ENCODE results near the gene ADORA1.

The ADORA1 gene

DNA sequence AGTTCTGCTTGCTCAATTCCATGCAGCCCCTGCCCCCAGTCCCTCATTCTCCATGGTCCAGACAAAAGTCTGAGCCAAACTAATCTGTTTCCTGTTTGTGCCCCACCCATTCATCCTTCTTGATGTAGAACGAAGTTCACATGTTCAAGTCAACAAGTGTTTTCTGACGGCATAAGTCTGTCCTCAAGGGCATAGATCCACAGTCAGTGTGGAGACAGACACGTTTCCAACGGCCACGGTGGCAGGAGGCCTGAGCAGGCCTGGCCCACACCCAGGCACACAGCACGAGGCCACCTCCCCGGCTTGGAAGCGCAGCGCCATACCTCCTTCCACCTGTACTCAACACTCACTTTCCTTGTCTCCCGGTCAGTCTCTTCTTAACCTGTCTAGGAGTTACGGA is 16.1 kb downstream of the ADORA1 start:
- FAIRE-seq: no peak

DNA sequence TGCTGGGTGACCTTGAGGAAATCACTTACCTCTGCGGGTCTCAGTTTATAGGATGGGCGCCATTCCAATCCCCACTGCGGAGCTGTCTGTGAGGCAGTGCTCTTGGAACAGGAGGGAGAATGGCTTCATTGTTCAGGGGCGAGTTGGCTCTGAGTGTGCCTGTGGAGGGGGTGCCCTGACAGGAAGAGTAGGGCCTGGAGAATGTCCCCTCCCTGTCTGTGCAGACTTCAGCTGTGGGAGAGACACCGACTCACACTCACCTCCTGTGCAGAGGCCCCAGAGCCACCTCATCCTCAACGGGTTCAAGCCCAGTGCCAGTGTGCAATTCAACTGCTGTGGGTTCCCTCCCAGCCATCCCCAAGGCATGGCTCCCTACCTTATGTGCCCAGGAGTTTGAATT is 17.1 kb downstream of the ADORA1 start:
- FAIRE-seq: no peak

DNA sequence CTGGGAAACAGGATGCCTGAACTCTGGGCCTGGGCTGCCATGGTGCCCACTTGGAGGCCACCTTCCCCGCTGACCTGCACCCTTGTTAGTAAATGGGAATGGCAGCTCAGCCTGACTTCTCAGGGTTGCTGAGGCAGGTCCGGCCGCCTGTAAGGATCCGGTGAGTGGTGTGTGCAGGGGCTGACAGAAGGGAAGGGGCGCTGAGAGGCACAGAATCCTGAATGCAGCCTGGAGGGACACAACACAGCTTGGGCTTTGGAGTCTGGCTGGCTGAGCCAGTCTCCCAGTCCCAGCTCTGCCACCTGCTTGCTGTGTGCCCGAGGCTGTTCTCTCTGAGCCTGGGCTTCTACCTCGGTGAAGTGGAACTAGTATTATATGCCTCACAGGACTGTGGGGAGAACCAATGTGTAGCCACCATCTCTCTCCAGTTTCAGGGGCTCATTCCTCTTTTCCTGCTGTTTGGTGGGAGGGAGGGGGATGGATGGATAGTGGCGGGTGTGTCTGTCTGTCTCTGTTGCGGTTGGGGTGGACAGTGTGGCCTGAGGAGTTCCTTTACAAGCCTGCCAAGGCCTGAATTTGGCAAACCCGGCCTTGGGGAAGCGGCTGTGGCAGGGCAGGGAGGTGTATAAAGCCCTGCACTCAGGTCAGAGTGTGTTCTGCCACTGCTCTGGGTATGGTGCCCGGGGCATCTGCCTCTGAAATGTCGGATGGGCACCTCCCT is 18.0 kb downstream of the ADORA1 start:
- no peak for FAIRE-seq

DNA sequence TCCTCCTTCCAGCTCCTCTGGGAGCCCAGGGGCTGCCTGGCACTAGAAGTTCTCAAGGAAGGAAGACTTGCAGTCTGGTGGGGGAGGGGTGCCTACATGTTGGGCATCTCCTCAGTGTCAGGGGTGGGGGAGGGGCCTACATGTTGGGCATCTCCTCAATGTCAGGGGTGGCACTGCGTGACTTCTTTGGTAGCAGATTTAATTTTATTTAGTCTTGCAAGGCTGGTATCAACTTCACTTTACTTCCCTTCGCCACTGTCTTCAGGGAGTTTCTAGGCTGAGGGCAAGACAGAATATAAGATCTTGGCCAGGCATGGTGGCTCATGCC is 18.5 kb downstream of the ADORA1 start:
- no peak for FAIRE-seq

DNA sequence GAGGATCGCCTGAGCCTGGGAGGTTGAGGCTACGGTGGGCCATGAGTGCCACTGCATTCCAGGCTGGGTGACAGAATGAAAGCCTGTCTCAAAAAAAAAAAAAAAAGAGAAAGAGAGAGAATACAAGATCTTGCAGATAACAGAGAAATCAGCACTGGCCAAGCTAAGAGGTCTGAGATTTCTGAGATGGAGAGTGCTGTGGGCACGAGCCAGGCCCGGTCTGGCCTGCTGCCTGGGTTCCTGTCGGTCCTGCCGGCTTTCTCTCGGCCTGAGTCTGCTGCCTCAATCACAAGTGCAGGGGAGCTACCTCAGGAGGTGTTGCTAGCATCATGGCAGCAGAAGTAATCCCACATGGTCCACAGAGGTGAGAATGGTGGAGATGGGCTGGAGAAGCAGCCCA is 19.0 kb downstream of the ADORA1 start:
- FAIRE-seq: no peak

DNA sequence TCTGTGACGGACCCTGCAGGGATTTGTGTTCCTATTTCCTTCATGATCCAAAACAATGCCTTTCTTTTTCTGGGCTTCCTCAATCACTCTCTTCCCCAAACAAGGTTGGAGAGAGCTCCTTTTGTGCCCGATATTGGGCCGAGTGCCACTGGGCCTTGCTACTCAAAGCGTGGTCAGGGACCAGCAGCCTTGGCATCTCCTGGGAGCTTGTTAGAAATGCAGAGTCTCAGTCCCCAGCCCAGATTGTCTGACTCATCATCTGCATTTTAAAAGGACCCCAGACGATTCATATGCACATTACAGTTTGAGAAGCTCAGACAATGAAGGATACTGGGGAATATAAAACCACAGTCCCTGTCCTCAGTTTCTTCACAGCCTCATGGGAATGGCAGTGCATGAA is 19.9 kb downstream of the ADORA1 start:
- no peak for FAIRE-seq

DNA sequence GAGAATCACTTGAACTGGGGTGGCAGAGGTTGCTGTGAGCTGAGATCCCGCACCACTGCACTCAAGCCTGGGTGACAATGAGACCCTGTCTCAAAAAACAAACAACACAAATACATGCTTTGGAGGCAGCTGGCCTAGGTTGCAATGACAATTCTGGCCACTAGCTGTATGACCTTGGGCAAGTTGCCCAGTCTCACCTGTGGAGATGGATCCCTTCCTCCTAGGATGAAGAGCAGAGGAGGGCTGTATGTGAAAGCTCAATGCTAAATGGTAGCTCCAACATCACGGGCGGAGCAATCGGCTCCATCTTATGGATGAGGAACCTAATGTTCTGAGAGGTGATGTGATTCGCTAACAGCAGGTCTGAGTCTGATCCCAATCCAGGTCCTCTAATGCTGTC is 20.6 kb downstream of the ADORA1 start:
- FAIRE-seq: no peak

DNA sequence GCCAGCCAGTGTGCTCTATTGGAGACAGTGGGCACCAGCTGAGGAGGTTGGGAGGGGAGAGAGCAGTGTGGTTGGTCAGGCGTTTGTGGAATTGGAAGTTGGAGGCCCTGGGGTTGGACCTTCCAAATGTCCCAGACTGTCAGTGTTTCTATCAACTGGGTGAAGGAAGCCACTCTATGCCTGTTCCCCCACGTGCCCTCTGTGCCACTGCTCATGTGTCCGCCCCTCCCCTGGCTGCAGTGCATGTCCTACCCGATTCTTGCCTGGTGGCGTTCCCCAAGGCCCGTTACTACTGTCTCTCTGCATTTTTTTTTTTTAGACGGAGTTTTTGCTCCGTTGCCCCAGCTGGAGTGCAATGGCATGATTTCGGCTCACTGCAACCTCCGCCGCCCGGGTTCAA is 21.1 kb downstream of the ADORA1 start:
- FAIRE-seq: no peak

DNA sequence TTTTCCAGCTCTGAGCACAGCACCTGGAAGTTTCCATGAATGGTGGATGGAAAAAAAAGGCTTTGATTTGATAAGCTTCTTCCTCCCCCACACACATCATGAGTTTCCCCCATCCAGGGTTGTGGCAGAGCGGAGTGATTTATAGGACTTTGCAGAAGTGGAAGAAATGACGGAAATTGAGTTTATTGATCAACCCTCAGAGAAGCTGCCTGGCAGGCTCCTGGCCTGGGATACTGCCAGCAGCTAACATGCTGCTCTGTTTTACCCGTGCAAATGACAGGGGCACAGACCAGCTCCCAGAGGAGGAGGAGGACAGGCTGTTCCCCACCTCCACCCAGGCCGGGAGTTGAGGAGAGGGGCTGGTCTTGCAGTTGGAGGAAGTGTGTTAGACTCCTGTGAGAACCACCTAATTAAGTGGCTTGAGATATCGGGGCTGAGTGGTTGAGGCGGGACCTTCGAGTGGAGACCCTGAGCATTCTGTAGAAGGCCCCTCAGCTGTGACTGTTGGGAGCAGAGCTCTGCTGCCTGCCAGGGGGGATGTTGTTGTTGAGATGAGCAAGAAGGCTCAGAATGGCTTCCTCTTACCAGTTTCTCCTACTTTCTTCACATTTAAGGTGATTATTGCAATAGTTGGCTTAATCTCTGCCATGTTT is 21.8 kb downstream of the ADORA1 start:
- FAIRE-seq: no peak

DNA sequence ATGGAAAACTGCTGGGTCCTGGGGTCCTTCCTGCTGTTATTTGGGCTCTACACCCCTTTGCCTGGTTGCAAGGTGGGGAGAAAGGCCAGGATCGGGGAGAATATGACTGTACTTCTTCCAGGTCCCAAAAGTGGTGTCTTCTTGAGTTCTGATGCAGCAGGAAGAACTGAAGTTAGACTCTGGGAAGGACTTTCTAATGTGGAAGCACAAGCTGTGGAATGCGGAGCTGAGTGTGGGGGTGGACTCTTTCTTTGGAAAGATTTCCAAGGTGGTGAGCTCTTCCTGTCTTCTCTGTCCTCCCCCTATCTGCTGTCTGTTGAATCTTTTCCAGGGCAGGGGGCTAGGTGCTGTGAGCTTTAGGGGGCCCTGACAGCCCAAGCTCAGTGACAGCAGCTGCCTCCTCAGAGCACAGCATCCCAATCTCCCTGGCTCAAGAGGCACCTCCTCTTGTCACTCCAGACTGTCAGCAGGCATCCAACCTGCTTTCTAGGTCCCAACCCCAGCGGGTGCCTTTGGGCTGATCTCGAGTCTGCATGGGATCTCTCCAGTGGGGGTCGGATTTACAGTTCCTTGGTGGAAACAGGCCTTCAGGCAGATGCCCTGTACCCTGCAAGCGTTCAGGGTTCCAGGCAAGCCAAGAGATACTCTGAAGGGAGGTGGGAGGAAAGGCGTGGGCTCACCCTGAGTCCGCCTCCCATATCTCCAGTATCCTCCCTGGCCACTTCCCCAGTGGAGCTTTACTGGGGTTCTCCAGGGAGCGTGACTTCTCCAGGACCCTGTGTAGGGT is 23.2 kb downstream of the ADORA1 start:
- no peak for FAIRE-seq

DNA sequence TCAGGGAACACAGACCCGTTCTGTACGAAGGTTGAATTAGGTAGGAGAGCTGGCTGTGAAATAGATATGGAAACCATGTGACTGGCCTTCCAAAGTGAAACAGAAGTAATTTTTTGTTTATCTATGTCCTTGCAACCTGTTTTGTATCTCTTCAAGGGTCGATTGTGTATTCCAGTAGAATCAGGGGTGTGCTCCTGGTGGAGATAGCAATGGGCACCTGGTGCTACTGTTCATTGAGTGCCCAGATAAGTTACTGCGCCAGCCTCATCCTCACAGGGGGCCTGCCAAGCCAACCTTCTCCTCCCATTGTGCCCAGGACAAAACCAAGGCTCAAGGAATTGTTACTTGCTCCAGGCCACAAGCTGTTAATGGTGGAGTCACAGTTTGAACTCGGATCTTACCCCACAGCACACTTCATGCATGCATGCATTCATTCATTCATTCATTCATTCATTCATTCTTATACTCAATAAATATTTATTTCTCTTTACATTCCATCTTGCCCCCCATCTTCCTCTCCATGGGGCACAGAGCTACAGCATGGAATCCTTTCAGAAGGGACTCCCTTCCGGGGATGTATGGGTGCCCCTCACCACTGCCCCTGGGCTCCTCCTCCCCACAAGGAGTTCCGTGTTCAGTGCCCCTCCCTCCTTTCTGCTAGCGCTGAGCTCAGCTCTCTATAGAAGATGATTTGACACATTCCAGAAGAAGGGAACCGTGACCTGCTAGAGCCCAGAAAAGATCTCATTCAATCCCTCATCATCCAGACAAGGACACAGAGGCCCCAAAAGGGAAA is 24.0 kb downstream of the ADORA1 start:
- no peak for FAIRE-seq

DNA sequence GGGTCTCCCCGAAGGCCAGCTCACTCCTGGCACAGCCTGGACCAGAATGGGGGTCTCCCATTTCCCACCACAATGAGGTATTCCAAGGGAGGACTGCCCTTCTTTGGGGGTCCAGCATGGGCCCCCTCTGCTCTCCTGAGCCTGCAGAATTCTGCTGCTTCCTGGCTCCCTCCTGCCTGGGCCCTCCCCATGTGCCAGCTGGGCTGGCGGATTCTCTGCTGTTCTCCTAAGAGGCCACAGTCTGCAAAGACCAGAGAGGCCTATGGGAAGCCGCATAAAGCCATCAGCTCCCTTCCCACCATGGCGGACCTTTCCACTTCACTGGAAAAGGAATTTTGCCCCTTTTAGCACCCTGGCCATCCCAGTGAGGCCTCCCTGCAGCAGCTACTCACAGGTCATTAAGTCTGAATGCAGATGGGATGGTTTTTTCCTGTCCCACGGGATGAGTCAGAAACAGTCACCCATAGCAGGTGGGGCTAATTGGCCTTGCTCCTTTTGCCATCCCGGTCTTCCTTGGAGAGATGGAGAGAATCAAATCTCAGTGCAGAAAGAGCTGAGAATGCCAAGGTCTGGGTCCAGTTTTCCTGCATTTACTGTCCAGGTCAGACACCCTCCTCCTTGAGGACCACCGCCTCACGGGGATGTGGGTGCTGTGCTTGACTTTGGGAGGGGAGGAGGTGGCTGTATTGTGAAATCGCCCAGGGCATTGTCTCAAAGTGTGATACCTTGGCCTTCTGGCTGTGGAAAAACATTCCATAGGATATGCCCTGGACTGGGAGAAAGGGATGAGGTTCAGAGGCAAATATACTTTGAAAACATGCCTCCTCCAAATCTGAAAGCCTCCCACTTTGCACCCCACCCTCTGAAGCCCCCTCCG is 24.9 kb downstream of the ADORA1 start:
- FAIRE-seq: no peak

DNA sequence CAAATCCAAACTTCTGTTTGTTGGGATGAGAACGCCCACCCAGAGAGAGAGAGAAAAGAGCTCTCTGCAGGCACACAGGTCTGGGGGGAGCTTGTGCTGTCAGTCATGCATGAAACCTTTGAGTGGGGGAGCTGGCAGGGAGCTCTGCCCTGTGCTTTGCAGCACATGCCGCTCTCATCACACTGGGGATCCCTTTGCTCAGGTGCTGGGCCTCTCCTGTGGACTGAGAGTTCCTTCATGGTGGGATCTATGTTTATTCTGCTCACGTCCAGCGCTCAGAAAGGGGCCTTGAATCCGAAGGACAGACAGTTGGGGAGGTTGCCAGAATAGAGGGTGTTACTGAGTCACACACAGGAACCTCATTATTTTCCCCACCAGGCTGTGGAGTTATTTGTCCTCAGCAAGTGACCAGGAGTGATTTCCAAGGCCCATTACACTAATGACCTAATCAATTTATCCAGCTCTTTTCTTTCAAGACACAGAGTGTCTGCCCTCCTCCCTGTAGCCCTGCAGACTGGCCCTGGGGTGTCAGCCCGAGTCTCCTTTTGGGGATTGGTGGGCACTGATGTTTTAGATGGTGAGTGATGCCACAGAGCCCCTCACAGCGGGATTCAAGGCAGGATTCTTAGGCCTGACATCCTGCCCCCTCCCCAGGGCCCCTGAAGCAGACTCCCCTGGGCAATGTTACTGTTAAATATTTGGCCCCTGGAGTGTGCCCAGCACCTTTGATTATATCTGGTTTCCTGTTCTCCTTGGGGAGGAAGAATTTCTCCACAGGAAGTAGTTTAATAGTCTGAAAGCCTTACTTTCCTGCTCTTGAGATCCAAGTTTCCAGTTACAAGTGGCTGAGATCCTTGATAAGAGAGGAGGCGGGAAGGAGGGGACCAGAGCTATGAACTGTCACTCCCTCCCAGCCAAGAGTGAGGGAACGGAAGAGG is 25.8 kb downstream of the ADORA1 start:
- FAIRE-seq: no peak

DNA sequence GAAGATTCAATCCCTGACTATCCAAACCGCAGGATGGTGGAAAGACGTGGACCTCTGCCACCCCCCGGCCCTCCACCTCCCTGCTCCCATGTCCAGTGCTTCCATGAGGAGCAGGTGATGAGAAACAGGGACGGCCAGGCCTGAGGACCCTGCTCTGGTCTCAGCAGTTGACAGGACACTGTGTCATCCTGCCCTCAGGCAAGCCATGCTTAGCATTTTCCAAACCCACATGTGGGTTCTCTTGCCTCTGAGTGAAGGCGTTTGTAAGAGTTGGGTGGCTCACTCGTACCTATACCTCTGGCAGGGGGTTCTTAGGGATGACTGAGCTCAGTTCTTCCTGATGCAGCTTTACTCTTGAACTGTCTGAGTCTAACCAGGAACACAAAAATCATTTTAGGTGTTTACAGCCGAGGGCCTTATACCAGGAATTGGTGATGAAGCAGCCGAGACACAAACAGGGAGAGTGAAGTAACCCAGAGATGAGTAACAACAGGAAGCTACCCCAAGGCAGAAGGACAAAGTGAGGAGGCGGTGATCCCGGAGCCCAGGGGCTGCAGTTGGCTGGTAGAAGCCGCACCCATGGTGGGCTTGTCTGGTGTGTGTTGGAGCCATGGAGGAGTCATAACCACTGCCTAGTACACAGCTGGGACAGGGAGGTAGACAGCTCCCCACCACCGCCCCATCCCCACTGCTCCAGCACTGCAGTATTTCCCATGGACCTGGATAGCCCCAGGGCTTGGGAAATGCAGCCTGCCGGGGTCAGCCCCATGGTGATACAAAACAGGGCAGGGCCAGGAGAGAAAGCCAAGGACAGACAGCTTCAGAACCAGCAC is 26.7 kb downstream of the ADORA1 start:
- FAIRE-seq: no peak

DNA sequence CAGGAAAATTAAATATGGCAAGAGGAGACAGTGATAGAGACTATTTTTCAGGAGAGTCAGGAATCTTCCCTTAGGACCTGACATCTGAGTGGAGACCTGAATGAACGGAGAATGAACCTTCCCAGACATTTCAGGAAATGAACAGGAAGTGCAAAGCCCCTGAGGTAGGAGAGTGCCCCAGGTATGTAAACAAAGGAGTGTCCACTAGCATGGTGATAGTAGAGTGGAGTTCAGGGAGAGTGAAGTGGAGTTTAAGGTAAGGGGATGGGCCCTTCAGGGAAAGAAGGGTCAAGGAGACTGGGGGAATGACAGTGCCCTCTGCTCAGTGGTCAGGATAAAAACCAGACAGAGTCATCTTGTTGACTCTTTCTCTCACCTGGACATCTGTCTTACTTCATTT is 28.8 kb downstream of the ADORA1 start:
- FAIRE-seq: no peak

DNA sequence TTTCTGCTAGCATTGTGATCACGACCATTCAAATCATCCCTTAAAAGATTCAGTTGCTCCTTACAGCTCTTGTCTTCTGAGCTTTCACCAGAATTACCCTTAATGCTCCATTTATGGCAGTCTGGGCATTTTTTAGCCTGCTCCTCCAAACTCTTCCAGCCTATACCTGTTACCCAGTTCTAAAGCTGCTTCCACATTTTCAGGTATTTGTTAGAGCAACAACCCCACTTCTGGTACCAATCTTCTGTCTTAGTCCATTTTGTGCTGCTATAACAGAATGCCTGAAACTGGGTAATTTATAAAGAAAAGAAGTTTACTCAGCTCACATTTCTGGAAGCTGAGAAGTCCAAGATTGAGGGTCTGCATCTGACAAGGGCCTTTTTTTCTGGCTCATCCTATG is 30.9 kb downstream of the ADORA1 start:
- FAIRE-seq: no peak

DNA sequence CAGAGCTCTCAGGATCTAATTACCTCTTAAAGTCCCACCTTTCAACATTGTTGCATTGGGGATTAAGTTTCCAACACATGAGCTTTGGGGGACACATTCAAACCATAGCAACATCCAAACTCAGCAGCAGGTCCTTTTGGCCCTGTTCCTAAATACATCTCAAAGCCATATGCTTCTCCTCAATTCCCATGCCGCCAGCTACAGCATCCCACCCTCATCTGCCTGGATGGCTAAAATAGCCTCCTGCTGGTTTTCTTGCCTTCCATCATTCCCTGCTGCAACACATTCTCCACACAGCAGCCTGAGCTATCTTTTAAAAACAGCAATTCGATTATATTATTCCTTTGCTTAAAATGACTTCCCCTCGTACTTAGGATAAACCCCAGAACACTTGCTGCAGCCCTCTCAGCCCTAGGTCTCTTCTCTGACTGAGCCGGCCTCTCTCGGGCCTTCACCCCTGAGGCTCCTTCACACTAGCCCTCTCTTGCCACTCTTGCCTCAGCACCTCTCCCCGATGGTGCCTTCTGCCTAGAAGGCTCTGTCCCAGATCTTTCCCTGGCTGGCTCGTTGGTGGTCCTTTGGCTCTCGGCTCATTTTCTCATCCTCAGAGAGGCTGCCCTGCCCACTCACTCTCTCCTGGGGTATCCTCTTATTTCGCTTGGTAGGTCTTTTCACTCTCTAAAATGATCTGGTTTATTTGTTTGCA is 31.6 kb downstream of the ADORA1 start:
- FAIRE-seq: no peak

DNA sequence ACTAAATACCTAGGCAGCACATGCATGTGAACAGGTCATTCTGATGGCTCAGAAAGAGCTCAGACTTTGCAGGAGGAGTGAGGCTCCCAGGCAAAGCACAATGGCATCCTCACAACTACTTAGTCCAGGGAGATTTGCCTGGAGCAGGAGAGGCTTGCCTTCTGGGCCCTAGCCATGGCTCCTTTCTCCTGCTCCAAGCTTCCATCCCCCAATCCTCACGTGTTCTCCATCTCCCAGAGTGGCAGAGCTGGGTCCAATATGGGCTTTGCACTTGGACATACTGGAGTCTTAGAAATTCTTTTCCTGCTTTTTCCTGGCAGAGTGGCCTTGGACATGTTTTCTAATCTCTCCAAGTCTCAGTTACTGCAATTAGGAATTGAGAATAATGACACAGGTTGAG is 32.3 kb downstream of the ADORA1 start:
- FAIRE-seq: no peak

DNA sequence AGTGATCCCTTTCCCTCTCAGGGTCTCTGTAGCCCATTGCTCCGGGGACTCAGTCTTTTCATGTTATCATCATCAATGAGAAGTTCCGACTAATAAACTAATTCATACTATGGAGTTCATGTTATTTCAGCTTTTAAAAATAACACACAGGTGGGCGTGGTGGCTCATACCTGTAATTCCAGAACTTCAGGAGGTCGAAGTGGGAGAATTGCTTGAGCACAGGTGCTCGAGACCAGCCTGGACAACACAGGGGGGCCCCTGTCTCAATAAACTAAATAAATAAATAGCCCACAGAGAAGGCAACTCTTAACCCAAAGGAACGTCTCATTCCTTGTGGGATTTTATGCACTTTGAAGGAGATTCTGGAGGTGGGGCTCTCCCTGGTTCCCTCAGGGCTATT is 33.6 kb downstream of the ADORA1 start:
- no peak for FAIRE-seq

DNA sequence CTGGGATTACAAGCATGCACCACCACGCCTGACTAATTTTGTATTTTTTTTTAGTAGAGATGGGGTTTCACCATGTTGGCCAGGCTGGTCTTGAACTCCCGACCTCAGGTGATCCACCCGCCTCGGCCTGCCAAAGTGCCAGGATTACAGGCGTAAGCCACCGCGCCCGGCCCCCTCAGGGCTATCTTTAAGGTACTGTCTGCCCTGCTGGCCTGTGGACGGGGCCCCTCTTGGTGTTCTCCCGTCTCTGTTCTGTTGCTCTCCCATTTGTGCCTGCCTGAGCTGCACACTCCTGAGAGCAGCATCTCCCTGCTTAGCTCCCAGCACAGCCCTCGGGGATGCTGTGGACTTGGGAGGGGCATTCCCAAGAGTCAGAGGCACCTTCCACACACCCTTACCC is 34.2 kb downstream of the ADORA1 start:
- no peak for FAIRE-seq
